ENCODE measurements around the gene MCOLN1. TPM values are rescaled to one million over a fixed set of nuclear protein-coding genes. Genes with fewer than 3 reads are reported as not detected.
A peak's percentile ranks its signal among the peaks of the same experiment; 100 is the strongest.

MCOLN1 gene
- total RNA-seq, 1 donor from 2014 or later: 39.8 TPM

- peaks cover 13% of the 10 kb centered on the region for H3K4me1 Mint-ChIP-seq (ENCODE audit: low read depth, unreplicated experiment)
- no peaks in the 10 kb centered on the region for H3K36me3 Mint-ChIP-seq (ENCODE audit: unreplicated experiment)
- peak overlapping the region; percentile 55 for H3K4me3 Mint-ChIP-seq (ENCODE audit: unreplicated experiment)
Observed at GRCh38 chr19:7513809-7514642, 8.4 kb upstream of the MCOLN1 start.

GRCh38 chr19:7515110-7515644 lies 7.2 kb upstream of the MCOLN1 start:
- TF ChIP-seq CTCF (IDR thresholded peaks at IDR 0.05; ENCODE audit: partially characterized antibody, unreplicated experiment): no peak
- Mint-ChIP-seq H3K9me3 (ENCODE audit: unreplicated experiment) (peaks cover 14% of the 10 kb centered on the region), H3K36me3 (ENCODE audit: unreplicated experiment) (no peaks in the 10 kb centered on the region), H3K4me1 (ENCODE audit: low read depth, unreplicated experiment) (peaks cover 13% of the 10 kb centered on the region), H3K27me3 (ENCODE audit: unreplicated experiment) (peaks cover 15% of the 10 kb centered on the region), H3K27ac (ENCODE audit: unreplicated experiment) (peak overlapping the region; percentile 100), H3K4me3 (ENCODE audit: unreplicated experiment) (peak overlapping the region; percentile 90)
- no peak for DNase-seq

More at GRCh38 chr19:7513809-7514642, 8.4 kb upstream of the MCOLN1 start:
- DNase-seq: no peak
- Mint-ChIP-seq H3K27ac (ENCODE audit: unreplicated experiment) (peak overlapping the region; percentile 83), H3K9me3 (ENCODE audit: unreplicated experiment) (peaks cover 14% of the 10 kb centered on the region), H3K27me3 (ENCODE audit: unreplicated experiment) (peaks cover 19% of the 10 kb centered on the region)
- TF ChIP-seq CTCF (IDR thresholded peaks at IDR 0.05; ENCODE audit: partially characterized antibody, unreplicated experiment): no peak

- TF ChIP-seq CTCF (IDR thresholded peaks at IDR 0.05; ENCODE audit: partially characterized antibody, unreplicated experiment): no peak
- Mint-ChIP-seq H3K27ac (ENCODE audit: unreplicated experiment) (peak within 1 kb of the TSS; percentile 100), H3K4me1 (ENCODE audit: low read depth, unreplicated experiment) (peaks cover 13% of the 10 kb centered on the region), H3K36me3 (ENCODE audit: unreplicated experiment) (no peaks in the 10 kb centered on the region), H3K4me3 (ENCODE audit: unreplicated experiment) (peak within 1 kb of the TSS; percentile 93), H3K27me3 (ENCODE audit: unreplicated experiment) (peaks cover 15% of the 10 kb centered on the region), H3K9me3 (ENCODE audit: unreplicated experiment) (peaks cover 14% of the 10 kb centered on the region)
- peak; percentile 93 for DNase-seq
Observed at GRCh38 chr19:7515645-7516151, 6.7 kb upstream of the MCOLN1 start, which contains the start of gene ZNF358. TSS of gene ZNF358 (plus strand) at chr19:7516103. CDS start at chr19:7519243, 3,140 bp downstream.

GRCh38 chr19:7516333-7516732 lies 6.1 kb upstream of the MCOLN1 start:
- no peak for TF ChIP-seq CTCF (IDR thresholded peaks at IDR 0.05; ENCODE audit: partially characterized antibody, unreplicated experiment)

More at GRCh38 chr19:7516333-7516732, 6.1 kb upstream of the MCOLN1 start:
- H3K9me3 Mint-ChIP-seq (ENCODE audit: unreplicated experiment): peaks cover 17% of the 10 kb centered on the region
- peak; percentile 51 for DNase-seq
- peak overlapping the region; percentile 93 for H3K4me3 Mint-ChIP-seq (ENCODE audit: unreplicated experiment)
- H3K36me3 Mint-ChIP-seq (ENCODE audit: unreplicated experiment): no peaks in the 10 kb centered on the region
- peaks cover 18% of the 10 kb centered on the region for H3K27me3 Mint-ChIP-seq (ENCODE audit: unreplicated experiment)
- peak overlapping the region; percentile 94 for H3K27ac Mint-ChIP-seq (ENCODE audit: unreplicated experiment)
- H3K4me1 Mint-ChIP-seq (ENCODE audit: low read depth, unreplicated experiment): peaks cover 13% of the 10 kb centered on the region

All from glutamatergic neuron (in vitro differentiated cells).